RWPE2 (cell line): ENCODE results near the gene LGALS14.

Source experiments
- ATAC-seq: fragments of 200-7000 bp; cut with Tn5 transposase; 3 replicates; pipeline ENCODE4 v1.9.1; 2021; ENCODE audit warnings: low read depth
- DNase-seq: peaks from one replicate; pipeline ENCODE4 v3.0.0-alpha.2; 2020; ENCODE audit warnings: low spot score
- H3K27ac ChIP-seq: fragments of 450-650 bp; 2 replicates; pipeline ENCODE4 v1.5.1; 2017; ENCODE audit warnings: mild to moderate bottlenecking; ENCODE audit not compliant: poor library complexity, severe bottlenecking
- H3K27me3 ChIP-seq: fragments of 250-450 bp; sonication (Bioruptor Pico); 2 replicates; pipeline ENCODE4 v1.5.1; 2021; ENCODE audit warnings: mild to moderate bottlenecking, moderate library complexity; ENCODE audit not compliant: insufficient read depth, poor library complexity, severe bottlenecking
- H3K36me3 ChIP-seq: fragments of 250-450 bp; sonication (Bioruptor Pico); 2 replicates; pipeline ENCODE4 v1.5.1; 2020; ENCODE audit warnings: low read depth, mild to moderate bottlenecking, moderate library complexity
- H3K4me1 ChIP-seq: fragments of 250-450 bp; sonication (Bioruptor Pico); 2 replicates; pipeline ENCODE4 v1.5.1; 2021; ENCODE audit warnings: mild to moderate bottlenecking, moderate library complexity; ENCODE audit not compliant: insufficient read depth, poor library complexity, severe bottlenecking
- H3K4me3 ChIP-seq: fragments of 250-450 bp; sonication (Bioruptor Pico); 2 replicates; pipeline ENCODE4 v1.5.1; 2021; ENCODE audit warnings: mild to moderate bottlenecking, moderate library complexity; ENCODE audit not compliant: severe bottlenecking
- H3K9me3 ChIP-seq: fragments of 250-450 bp; sonication (Bioruptor Pico); 2 replicates; pipeline ENCODE4 v1.5.1; 2021; ENCODE audit warnings: mild to moderate bottlenecking, moderate library complexity; ENCODE audit not compliant: severe bottlenecking
- TF ChIP-seq, protein P1 (sequence below): fragments of 450-650 bp; IDR thresholded peaks from one replicate; pipeline ENCODE4 v1.5.1; 2017; ENCODE audit warnings: mild to moderate bottlenecking, moderate library complexity; ENCODE audit not compliant: poor library complexity, severe bottlenecking

Gene LGALS14

DNA sequence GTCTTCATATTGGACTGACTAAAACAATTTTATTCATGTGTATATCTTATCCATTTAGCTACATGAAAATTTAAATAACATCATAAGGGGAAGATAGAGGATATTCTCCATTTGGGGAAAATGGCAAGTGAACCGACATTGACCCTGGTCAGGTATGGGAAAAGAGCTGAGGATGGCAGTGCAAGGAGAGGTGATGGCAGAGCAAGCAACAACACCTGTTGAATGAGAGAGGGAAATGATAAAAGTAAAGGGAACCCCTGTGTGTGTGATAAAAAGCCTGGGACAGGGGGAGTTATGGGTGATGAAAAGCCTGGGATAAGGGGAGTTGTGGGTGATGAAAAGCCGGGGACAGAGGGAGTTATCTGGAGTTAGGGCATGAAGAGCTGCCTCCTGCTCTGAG lies 29.6 kb downstream of the LGALS14 start:
- H3K36me3 ChIP-seq, result no peaks in the 10 kb centered on the region
- H3K4me3 ChIP-seq, result no peak overlapping the region
- ATAC-seq (no peak), DNase-seq (no peak)
- H3K27ac ChIP-seq, result no peak overlapping the region
- H3K27me3 ChIP-seq, result peaks cover 17% of the 10 kb centered on the region
- no peaks in the 10 kb centered on the region for H3K4me1 ChIP-seq
- no peaks in the 10 kb centered on the region for H3K9me3 ChIP-seq
- TF ChIP-seq, protein P1, sequence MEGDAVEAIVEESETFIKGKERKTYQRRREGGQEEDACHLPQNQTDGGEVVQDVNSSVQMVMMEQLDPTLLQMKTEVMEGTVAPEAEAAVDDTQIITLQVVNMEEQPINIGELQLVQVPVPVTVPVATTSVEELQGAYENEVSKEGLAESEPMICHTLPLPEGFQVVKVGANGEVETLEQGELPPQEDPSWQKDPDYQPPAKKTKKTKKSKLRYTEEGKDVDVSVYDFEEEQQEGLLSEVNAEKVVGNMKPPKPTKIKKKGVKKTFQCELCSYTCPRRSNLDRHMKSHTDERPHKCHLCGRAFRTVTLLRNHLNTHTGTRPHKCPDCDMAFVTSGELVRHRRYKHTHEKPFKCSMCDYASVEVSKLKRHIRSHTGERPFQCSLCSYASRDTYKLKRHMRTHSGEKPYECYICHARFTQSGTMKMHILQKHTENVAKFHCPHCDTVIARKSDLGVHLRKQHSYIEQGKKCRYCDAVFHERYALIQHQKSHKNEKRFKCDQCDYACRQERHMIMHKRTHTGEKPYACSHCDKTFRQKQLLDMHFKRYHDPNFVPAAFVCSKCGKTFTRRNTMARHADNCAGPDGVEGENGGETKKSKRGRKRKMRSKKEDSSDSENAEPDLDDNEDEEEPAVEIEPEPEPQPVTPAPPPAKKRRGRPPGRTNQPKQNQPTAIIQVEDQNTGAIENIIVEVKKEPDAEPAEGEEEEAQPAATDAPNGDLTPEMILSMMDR, result no peak

DNA sequence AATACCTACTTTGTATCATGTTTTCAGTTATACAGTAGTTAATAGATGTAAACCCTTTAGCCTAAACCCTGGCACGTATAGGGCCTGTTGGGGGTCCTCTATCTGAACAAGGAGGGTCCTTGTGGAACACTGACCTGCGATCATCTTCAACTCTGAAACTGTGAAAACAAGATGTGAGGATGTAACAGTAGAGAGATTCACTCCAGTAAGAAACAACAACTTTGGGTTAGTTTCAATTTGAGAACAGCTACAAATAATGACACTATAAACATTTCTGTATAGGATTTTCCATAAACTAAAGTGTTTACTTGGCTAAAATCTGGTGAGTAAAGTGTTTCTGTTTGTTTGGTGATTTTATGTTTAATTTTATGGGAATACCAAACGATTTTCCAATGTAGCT lies 31.4 kb downstream of the LGALS14 start:
- TF ChIP-seq, protein P1, result no peak

DNA sequence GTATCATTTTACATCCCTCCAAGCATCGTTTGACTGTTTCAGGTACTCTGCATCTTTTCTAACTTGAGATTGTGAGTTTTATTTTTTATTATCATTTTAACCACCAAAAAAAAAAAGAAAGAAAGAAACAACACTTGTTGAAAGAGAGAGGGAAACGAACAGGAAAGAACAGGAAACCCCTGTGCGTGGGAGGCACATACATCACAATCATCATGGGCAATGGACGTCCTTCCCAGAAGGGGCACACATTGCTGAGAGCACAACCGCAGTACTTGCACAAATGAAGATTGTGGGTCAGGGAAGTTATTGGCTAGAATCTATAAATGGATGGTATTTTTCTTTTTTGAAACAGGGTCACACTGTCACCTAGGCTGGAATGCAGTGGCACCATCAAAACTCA lies 31.8 kb downstream of the LGALS14 start:
- DNase-seq (no peak), ATAC-seq (no peak)
- TF ChIP-seq, protein P1, result no peak
- no peaks in the 10 kb centered on the region for H3K36me3 ChIP-seq
- H3K27ac ChIP-seq, result no peak overlapping the region
- H3K27me3 ChIP-seq, result peaks cover 18% of the 10 kb centered on the region
- H3K9me3 ChIP-seq, result no peaks in the 10 kb centered on the region
- no peak overlapping the region for H3K4me3 ChIP-seq
- no peaks in the 10 kb centered on the region for H3K4me1 ChIP-seq

More for the DNA sequence above, 31.4 kb downstream of the LGALS14 start:
- H3K27ac ChIP-seq, result no peak overlapping the region
- H3K27me3 ChIP-seq, result peaks cover 18% of the 10 kb centered on the region
- H3K4me1 ChIP-seq, result no peaks in the 10 kb centered on the region
- no peak for ATAC-seq
- H3K9me3 ChIP-seq, result no peaks in the 10 kb centered on the region
- no peak overlapping the region for H3K4me3 ChIP-seq
- H3K36me3 ChIP-seq, result no peaks in the 10 kb centered on the region
- no peak for DNase-seq

DNA sequence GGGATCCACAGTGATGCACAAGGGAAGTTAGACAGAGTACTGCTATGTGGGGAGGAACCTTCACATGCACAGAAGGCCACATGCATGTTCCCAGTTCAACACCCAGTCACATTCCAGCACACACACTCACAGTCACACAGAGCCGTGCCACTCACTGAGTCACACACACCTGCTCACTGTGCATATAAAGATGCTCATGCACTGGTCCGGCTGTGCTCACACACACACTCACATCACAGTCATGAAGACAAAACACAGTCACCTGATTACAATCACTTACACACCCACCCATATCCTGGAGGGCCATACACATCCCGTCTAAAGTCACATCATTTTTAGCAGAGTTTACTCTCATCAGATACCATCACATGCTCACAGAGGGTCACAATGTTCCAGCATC lies 33.1 kb downstream of the LGALS14 start:
- ATAC-seq (no peak), DNase-seq (no peak)
- Histone ChIP-seq H3K9me3 (no peaks in the 10 kb centered on the region), H3K27ac (no peak overlapping the region), H3K4me1 (no peaks in the 10 kb centered on the region), H3K27me3 (peaks cover 21% of the 10 kb centered on the region), H3K4me3 (no peak overlapping the region), H3K36me3 (no peaks in the 10 kb centered on the region)
- TF ChIP-seq, protein P1, result no peak

DNA sequence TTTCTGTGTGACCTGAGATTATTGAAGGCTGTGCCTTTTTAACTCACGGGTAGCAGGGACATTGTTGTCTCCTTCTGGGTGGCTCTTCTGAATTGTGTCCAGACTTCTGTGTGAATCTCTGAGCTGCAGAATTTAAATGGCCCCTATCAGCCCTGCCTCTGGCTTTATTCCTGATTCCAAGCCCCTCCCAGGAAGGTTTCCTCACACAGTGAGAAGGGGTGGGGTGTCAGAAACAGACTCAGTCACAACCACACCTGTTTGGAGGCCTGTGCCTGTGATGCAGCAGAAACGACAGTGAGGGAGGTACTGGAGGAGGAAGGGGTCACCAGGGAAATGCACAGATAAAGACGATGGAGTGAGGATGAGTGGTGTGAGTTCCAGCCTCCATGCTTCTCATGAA lies 33.6 kb downstream of the LGALS14 start, which contains the start of gene CLC:
Gene CLC, minus strand, starts transcription at position 139 of the 400 bp plus-strand sequence. Its CDS starts 77 bp downstream, at position 62.
- Histone ChIP-seq H3K9me3 (no peaks in the 10 kb centered on the region), H3K4me1 (no peaks in the 10 kb centered on the region), H3K27me3 (peaks cover 25% of the 10 kb centered on the region), H3K4me3 (no peak within 1 kb of the TSS), H3K36me3 (no peaks in the 10 kb centered on the region), H3K27ac (no peak within 1 kb of the TSS)
- DNase-seq, result no peak
- ATAC-seq, result no peak
- TF ChIP-seq, protein P1, result no peak
